ENCODE data around the gene COPS2.

The COPS2 gene

DNA sequence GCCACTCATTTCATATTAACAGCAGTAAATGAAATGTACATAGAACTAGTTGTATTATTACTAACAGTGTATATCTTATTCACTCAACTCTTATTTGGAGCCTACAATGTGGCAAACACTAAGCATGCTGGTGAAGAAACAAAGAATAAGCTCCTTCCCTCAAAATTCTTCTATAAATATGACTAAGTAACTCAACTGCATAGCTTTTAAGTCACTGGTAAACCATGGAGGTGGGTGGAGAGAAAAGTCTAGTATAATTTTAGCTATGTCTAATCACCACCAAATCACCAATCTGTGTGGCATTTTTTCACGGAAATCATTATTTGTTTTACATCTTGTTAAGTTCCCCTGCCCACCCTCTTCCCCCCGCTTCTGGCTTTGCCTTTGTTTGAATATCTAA, 17.5 kb downstream of the COPS2 start:
- Histone ChIP-seq H3K27me3 (ENCODE audit: control insufficient read depth in 5 of 5, insufficient read depth in 4 of 5, low read length in 5 of 5) (no peaks in the 10 kb centered on the region), H3K4me1 (ENCODE audit: control insufficient read depth in 5 of 5, insufficient read depth in 5 of 5, low read length in 5 of 5) (peaks cover 0 to 4% (median 0%) of the 10 kb centered on the region in 5 donors), H3K9me3 (ENCODE audit: control insufficient read depth in 5 of 5, low read length in 5 of 5) (no peaks in the 10 kb centered on the region), H3K9ac (ENCODE audit: low read length in 5 of 5) (no peak overlapping the region), H3K36me3 (ENCODE audit: control insufficient read depth in 5 of 5, insufficient read depth in 5 of 5, low read length in 5 of 5) (peaks cover 49 to 82% (median 76%) of the 10 kb centered on the region in 5 donors), H3K4me3 (ENCODE audit: low read depth in 1 of 5, low read length in 5 of 5) (no peak overlapping the region), H3K27ac (ENCODE audit: low read depth, low read length) (no peak overlapping the region)

DNA sequence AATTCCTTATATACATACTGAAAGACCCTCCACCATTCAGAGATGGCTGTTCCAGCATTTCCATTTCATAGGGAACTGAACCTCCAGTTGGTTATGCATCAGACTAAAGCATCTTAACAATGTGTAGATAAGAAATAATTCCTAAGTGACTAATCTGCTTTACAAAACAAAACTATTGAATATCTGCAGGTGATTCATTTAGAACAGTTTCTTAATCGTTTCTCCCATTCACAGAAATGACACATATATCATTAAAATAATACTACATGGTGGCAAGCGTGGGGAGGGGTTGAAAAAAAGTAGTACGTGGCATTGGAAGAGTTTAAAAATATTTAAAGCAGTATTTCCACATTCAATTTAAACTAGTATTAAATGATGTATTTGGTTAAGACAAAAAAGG, 19.5 kb downstream of the COPS2 start:
- H3K27me3 ChIP-seq (ENCODE audit: control insufficient read depth in 5 of 5, insufficient read depth in 4 of 5, low read length in 5 of 5): no peaks in the 10 kb centered on the region
- H3K9ac ChIP-seq (ENCODE audit: low read length in 5 of 5): no peak overlapping the region
- H3K27ac ChIP-seq (ENCODE audit: low read depth, low read length): no peak overlapping the region
- no peak overlapping the region for H3K4me3 ChIP-seq (ENCODE audit: low read depth in 1 of 5, low read length in 5 of 5)
- no peaks in the 10 kb centered on the region for H3K9me3 ChIP-seq (ENCODE audit: control insufficient read depth in 5 of 5, low read length in 5 of 5)
- peaks cover 38 to 78% (median 71%) of the 10 kb centered on the region in 5 donors for H3K36me3 ChIP-seq (ENCODE audit: control insufficient read depth in 5 of 5, insufficient read depth in 5 of 5, low read length in 5 of 5)
- peaks cover 0 to under 1% (median 0%) of the 10 kb centered on the region in 5 donors for H3K4me1 ChIP-seq (ENCODE audit: control insufficient read depth in 5 of 5, insufficient read depth in 5 of 5, low read length in 5 of 5)

DNA sequence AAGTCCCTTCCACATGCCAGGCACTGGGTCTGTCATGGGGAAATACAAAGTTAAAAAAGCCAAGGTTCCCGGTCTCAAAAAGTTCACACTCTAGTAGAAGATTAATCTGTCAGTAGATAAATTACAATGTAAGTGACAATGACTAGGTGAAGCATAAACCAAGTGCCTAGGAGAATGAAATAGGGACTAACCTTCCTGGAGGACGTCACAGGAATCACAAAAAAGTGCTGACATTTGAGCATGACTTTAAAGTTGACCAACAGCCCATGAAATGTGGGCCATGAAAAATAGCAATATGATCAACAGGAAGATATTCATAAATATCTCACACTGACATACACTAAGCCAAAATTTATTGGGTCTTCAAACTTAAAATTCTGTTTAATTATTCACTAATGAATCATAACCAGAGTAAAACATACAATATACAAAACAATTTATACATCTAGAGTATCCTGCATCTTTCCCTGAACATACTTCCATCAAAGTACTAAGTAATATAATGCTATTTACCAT, 20.0 kb downstream of the COPS2 start:
- Histone ChIP-seq H3K27me3 (ENCODE audit: control insufficient read depth in 5 of 5, insufficient read depth in 4 of 5, low read length in 5 of 5) (no peaks in the 10 kb centered on the region), H3K4me1 (ENCODE audit: control insufficient read depth in 5 of 5, insufficient read depth in 5 of 5, low read length in 5 of 5) (no peaks in the 10 kb centered on the region), H3K9me3 (ENCODE audit: control insufficient read depth in 5 of 5, low read length in 5 of 5) (no peaks in the 10 kb centered on the region), H3K4me3 (ENCODE audit: low read depth in 1 of 5, low read length in 5 of 5) (no peak overlapping the region), H3K9ac (ENCODE audit: low read length in 5 of 5) (no peak overlapping the region), H3K36me3 (ENCODE audit: control insufficient read depth in 5 of 5, insufficient read depth in 5 of 5, low read length in 5 of 5) (peaks cover 38 to 81% (median 71%) of the 10 kb centered on the region in 5 donors), H3K27ac (ENCODE audit: low read depth, low read length) (no peak overlapping the region)

DNA sequence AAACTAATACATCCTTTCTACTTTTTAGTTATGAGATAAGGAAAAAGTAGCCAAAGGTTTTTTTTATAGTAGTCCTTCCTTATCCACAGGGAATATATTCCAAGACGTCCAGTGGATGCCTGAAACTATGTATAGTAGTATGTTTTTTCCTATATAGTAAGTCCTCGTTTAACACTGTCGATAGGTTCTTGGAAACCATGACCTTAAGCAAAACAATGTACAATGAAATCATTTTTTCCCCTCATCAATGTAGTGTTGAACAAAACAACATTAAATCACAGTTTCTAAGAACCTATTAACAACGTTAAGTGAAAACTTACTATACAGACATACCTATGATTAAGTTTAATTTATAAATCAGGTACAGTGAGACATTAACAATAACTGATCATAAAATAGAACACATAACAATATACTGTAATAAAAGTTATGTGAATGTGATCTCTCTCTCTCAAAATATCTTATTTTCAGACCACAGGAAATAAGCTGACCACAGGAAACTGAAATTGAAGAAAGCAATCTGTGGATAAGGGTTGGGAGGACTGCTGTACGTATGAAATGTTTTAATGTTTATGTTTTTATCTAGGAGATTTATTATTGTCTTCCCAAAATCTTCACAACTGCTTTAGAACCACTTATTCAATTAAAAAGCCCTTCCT, 20.6 kb downstream of the COPS2 start:
- Histone ChIP-seq H3K4me3 (ENCODE audit: low read depth in 1 of 5, low read length in 5 of 5) (no peak overlapping the region), H3K9me3 (ENCODE audit: control insufficient read depth in 5 of 5, low read length in 5 of 5) (no peaks in the 10 kb centered on the region), H3K27me3 (ENCODE audit: control insufficient read depth in 5 of 5, insufficient read depth in 4 of 5, low read length in 5 of 5) (no peaks in the 10 kb centered on the region), H3K4me1 (ENCODE audit: control insufficient read depth in 5 of 5, insufficient read depth in 5 of 5, low read length in 5 of 5) (no peaks in the 10 kb centered on the region), H3K36me3 (ENCODE audit: control insufficient read depth in 5 of 5, insufficient read depth in 5 of 5, low read length in 5 of 5) (peaks cover 44 to 81% (median 74%) of the 10 kb centered on the region in 5 donors), H3K27ac (ENCODE audit: low read depth, low read length) (no peak overlapping the region), H3K9ac (ENCODE audit: low read length in 5 of 5) (no peak overlapping the region)

DNA sequence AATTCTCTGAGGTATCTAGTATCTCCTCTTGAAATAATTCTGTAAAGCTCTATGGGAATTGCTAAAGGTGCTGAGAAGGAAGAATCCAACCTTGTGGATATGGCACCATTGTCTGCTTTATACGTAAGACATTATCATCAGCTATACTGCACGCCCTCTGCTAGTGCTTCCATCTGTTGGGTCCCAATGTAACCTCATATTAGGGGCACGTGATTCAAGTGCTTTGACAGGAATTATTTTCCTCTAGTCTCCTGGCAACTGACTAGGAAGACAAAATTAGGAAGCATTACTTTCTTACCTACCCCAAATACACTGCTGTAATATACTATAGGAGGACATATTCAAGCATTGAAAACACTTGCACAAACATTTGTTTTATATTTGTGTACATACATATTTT, 24.0 kb downstream of the COPS2 start:
- H3K4me1 ChIP-seq (ENCODE audit: control insufficient read depth in 5 of 5, insufficient read depth in 5 of 5, low read length in 5 of 5): no peaks in the 10 kb centered on the region
- peaks cover 62 to 84% (median 76%) of the 10 kb centered on the region in 5 donors for H3K36me3 ChIP-seq (ENCODE audit: control insufficient read depth in 5 of 5, insufficient read depth in 5 of 5, low read length in 5 of 5)
- H3K9ac ChIP-seq (ENCODE audit: low read length in 5 of 5): no peak overlapping the region
- H3K27me3 ChIP-seq (ENCODE audit: control insufficient read depth in 5 of 5, insufficient read depth in 4 of 5, low read length in 5 of 5): no peaks in the 10 kb centered on the region
- H3K9me3 ChIP-seq (ENCODE audit: control insufficient read depth in 5 of 5, low read length in 5 of 5): no peaks in the 10 kb centered on the region
- no peak overlapping the region for H3K4me3 ChIP-seq (ENCODE audit: low read depth in 1 of 5, low read length in 5 of 5)
- no peak overlapping the region for H3K27ac ChIP-seq (ENCODE audit: low read depth, low read length)

DNA sequence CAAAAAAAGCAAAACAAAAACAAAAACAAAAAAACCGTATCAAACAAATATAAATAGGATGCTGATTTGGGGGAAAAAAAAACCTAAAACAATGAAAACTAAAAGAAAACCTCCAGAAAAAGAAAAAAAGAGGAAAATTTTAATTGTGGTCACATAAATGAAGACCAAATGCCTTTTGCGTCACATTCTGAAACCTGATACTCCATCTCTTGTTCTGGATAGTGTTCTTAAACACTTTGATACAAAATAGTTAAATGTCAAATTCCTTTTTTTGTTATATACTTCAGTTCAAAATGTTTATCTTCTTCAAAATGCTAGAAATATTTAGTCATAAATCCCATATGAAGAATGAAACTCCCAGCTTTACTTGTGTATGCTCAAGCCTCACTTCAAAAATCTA, 31.0 kb downstream of the COPS2 start:
- no peaks in the 10 kb centered on the region for H3K4me1 ChIP-seq (ENCODE audit: control insufficient read depth in 5 of 5, insufficient read depth in 5 of 5, low read length in 5 of 5)
- no peak overlapping the region for H3K4me3 ChIP-seq (ENCODE audit: low read depth in 1 of 5, low read length in 5 of 5)
- H3K27me3 ChIP-seq (ENCODE audit: control insufficient read depth in 5 of 5, insufficient read depth in 4 of 5, low read length in 5 of 5): no peaks in the 10 kb centered on the region
- no peak overlapping the region for H3K27ac ChIP-seq (ENCODE audit: low read depth, low read length)
- no peaks in the 10 kb centered on the region for H3K9me3 ChIP-seq (ENCODE audit: control insufficient read depth in 5 of 5, low read length in 5 of 5)
- peaks cover 24 to 31% (median 26%) of the 10 kb centered on the region in 5 donors for H3K36me3 ChIP-seq (ENCODE audit: control insufficient read depth in 5 of 5, insufficient read depth in 5 of 5, low read length in 5 of 5)
- no peak overlapping the region for H3K9ac ChIP-seq (ENCODE audit: low read length in 5 of 5)

DNA sequence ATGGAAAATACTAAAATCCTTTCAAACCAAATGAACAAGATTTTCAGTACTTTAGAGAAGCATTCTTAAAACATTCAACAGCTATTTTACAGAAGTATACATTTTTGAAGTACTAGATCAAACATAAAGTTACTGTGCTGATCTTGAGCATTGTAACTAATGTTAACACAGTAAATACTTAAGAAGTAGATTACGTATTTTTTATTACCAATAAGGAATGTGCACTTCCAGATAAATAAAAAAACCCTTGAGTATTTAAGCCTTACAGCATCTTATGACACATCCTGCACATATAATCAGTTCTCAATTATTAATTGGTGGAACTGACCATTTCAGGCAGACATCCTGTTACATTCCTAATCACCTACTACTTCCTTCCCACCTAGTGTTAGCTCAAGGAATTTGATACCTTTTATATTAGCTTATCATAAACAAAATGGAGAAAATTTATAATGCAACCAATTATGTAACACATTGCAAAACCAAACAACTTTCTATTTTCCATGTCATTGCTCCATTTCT, 32.8 kb downstream of the COPS2 start:
- Histone ChIP-seq H3K4me1 (ENCODE audit: control insufficient read depth in 5 of 5, insufficient read depth in 5 of 5, low read length in 5 of 5) (no peaks in the 10 kb centered on the region), H3K4me3 (ENCODE audit: low read depth in 1 of 5, low read length in 5 of 5) (no peak overlapping the region), H3K27me3 (ENCODE audit: control insufficient read depth in 5 of 5, insufficient read depth in 4 of 5, low read length in 5 of 5) (no peaks in the 10 kb centered on the region), H3K36me3 (ENCODE audit: control insufficient read depth in 5 of 5, insufficient read depth in 5 of 5, low read length in 5 of 5) (peaks cover 8 to 21% (median 10%) of the 10 kb centered on the region in 5 donors), H3K27ac (ENCODE audit: low read depth, low read length) (no peak overlapping the region), H3K9ac (ENCODE audit: low read length in 5 of 5) (no peak overlapping the region), H3K9me3 (ENCODE audit: control insufficient read depth in 5 of 5, low read length in 5 of 5) (no peaks in the 10 kb centered on the region)

DNA sequence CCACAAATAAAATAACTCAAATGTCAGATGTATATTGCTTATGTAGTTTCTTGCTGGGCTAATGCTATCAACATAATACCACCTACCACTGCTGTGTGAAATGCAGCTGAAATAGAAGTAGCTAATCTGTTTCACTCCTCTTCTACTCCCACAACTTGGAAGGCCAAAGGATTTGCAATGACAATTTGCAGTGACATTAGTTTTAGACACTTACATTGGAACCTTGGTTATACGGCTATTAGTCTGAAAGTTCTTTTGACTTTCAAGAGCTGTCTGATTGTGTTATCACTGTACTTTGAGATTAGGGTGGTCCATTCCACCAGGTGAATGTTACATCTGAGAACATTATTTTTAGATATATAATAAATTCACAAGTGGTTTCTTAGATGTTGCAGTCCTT, 33.5 kb downstream of the COPS2 start:
- H3K27ac ChIP-seq (ENCODE audit: low read depth, low read length): no peak overlapping the region
- no peak overlapping the region for H3K9ac ChIP-seq (ENCODE audit: low read length in 5 of 5)
- no peaks in the 10 kb centered on the region for H3K4me1 ChIP-seq (ENCODE audit: control insufficient read depth in 5 of 5, insufficient read depth in 5 of 5, low read length in 5 of 5)
- H3K27me3 ChIP-seq (ENCODE audit: control insufficient read depth in 5 of 5, insufficient read depth in 4 of 5, low read length in 5 of 5): no peaks in the 10 kb centered on the region
- H3K4me3 ChIP-seq (ENCODE audit: low read depth in 1 of 5, low read length in 5 of 5): no peak overlapping the region
- no peaks in the 10 kb centered on the region for H3K9me3 ChIP-seq (ENCODE audit: control insufficient read depth in 5 of 5, low read length in 5 of 5)
- peaks cover 2 to 16% (median 5%) of the 10 kb centered on the region in 5 donors for H3K36me3 ChIP-seq (ENCODE audit: control insufficient read depth in 5 of 5, insufficient read depth in 5 of 5, low read length in 5 of 5)

DNA sequence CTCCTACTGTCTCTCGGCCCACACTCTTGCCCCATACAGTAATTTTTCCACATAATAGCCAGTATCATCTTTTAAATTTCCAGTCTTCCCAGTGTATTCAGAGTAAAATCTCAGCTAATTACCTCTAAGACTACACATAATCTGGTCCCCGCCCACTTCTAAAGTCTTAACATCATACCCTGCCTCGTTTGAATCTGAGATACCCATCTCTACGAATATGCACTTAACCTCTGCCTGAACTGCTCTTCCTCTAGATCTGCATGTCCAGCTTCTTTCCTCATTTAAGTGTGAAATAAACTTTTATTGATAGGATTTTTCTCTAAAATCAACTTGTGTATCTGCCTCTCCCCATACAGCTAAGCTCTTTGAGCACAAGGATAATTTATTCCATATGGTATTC, 34.6 kb downstream of the COPS2 start:
- no peak overlapping the region for H3K4me3 ChIP-seq (ENCODE audit: low read depth in 1 of 5, low read length in 5 of 5)
- no peak overlapping the region for H3K27ac ChIP-seq (ENCODE audit: low read depth, low read length)
- H3K9ac ChIP-seq (ENCODE audit: low read length in 5 of 5): no peak overlapping the region
- H3K36me3 ChIP-seq (ENCODE audit: control insufficient read depth in 5 of 5, insufficient read depth in 5 of 5, low read length in 5 of 5): peaks cover 0 to 16% (median 0%) of the 10 kb centered on the region in 5 donors
- H3K9me3 ChIP-seq (ENCODE audit: control insufficient read depth in 5 of 5, low read length in 5 of 5): no peaks in the 10 kb centered on the region
- H3K27me3 ChIP-seq (ENCODE audit: control insufficient read depth in 5 of 5, insufficient read depth in 4 of 5, low read length in 5 of 5): no peaks in the 10 kb centered on the region
- H3K4me1 ChIP-seq (ENCODE audit: control insufficient read depth in 5 of 5, insufficient read depth in 5 of 5, low read length in 5 of 5): no peaks in the 10 kb centered on the region

DNA sequence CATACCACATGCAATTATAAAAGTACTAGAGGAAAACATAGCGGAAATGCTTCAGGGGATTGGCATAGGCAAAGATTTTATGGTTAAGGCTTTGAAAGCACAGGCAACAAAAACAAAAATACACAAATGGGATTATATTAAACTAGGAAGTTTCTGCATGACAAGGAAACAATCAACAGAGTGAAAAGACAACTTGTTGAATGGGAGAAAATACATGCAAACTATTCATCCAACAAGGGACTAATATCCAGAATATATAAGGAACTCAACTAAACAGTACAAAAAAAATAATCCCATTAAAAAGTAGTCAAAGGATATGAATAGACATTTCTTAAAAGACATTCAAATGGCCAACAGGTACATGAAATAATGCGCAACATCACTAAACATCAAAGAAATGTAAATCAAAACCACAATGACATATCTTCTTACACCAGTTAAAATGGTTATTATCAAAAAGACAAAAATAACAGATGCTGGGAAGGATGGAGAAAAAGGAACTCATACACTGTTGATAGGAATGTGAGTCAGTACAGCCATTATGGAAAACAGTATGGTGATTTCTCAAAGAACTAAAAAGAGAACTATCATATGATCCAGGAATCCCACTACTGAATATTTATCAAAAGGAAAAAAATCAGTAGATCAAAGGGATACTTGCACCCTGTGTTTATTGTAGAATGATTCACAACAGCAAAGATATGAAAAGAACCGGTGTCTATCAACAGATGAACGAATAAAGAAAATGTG, 39.1 kb downstream of the COPS2 start:
- Histone ChIP-seq H3K27me3 (ENCODE audit: control insufficient read depth in 5 of 5, insufficient read depth in 4 of 5, low read length in 5 of 5) (no peaks in the 10 kb centered on the region), H3K4me1 (ENCODE audit: control insufficient read depth in 5 of 5, insufficient read depth in 5 of 5, low read length in 5 of 5) (no peaks in the 10 kb centered on the region), H3K9ac (ENCODE audit: low read length in 5 of 5) (no peak overlapping the region), H3K4me3 (ENCODE audit: low read depth in 1 of 5, low read length in 5 of 5) (no peak overlapping the region), H3K36me3 (ENCODE audit: control insufficient read depth in 5 of 5, insufficient read depth in 5 of 5, low read length in 5 of 5) (peaks cover 4 to 19% (median 6%) of the 10 kb centered on the region in 5 donors), H3K27ac (ENCODE audit: low read depth, low read length) (no peak overlapping the region), H3K9me3 (ENCODE audit: control insufficient read depth in 5 of 5, low read length in 5 of 5) (peaks cover 0 to 4% (median 2%) of the 10 kb centered on the region in 5 donors)

Data from subcutaneous abdominal adipose tissue (tissue), 5 donors.